Mesenchymal stem cell (in vitro differentiated cells and primary cell): ENCODE results near the gene PDGFC.

Experiments
- DNase-seq: peaks from one replicate; pipeline ENCODE4 v3.0.0-alpha.2; 2013
- H2AFZ ChIP-seq: one replicate; pipeline ENCODE4 v1.6.1; 2013; ENCODE audit warnings: low read depth, mild to moderate bottlenecking, control low read depth, inconsistent platforms, low read length, moderate library complexity
- H2AK5ac ChIP-seq: 2 replicates; pipeline ENCODE4 v1.6.1; 2013; ENCODE audit warnings: low read length, moderate library complexity, mild to moderate bottlenecking, inconsistent platforms; ENCODE audit not compliant: severe bottlenecking
- H2BK120ac ChIP-seq: one replicate; pipeline ENCODE4 v1.6.1; 2013; ENCODE audit warnings: low read depth, mild to moderate bottlenecking, inconsistent platforms, low read length, moderate library complexity
- H2BK12ac ChIP-seq, 2 experiments: one replicate each; pipeline ENCODE4 v1.6.1; 2013; ENCODE audit warnings: inconsistent platforms in 2 of 2, low read length in 2 of 2, mild to moderate bottlenecking in 2 of 2, moderate library complexity in 2 of 2, control low read depth in 1 of 2
- H2BK15ac ChIP-seq: one replicate; pipeline ENCODE4 v1.6.1; 2013; ENCODE audit warnings: mild to moderate bottlenecking, low read depth, inconsistent platforms; ENCODE audit not compliant: poor library complexity, severe bottlenecking
- H2BK5ac ChIP-seq: 2 replicates; pipeline ENCODE4 v1.6.1; 2013; ENCODE audit warnings: low read depth, mild to moderate bottlenecking, low read length, control low read depth, inconsistent platforms; ENCODE audit not compliant: poor library complexity, severe bottlenecking
- H3K14ac ChIP-seq, 2 experiments: one replicate each; pipeline ENCODE4 v1.6.1; 2013; ENCODE audit warnings: inconsistent platforms in 2 of 2, low read length in 2 of 2, control low read depth in 1 of 2, mild to moderate bottlenecking in 1 of 2, moderate library complexity in 1 of 2
- H3K18ac ChIP-seq, 2 experiments: one replicate each; pipeline ENCODE4 v1.6.1; 2013; ENCODE audit warnings: inconsistent platforms in 2 of 2, low read length in 2 of 2, control low read depth in 1 of 2, low read depth in 1 of 2, mild to moderate bottlenecking in 1 of 2
- H3K23ac ChIP-seq, 2 experiments: one replicate each; pipeline ENCODE4 v1.6.1; 2013; ENCODE audit warnings: inconsistent platforms in 2 of 2, low read length in 2 of 2, mild to moderate bottlenecking in 2 of 2, moderate library complexity in 2 of 2, control low read depth in 1 of 2
- H3K27ac ChIP-seq: 2 replicates; pipeline ENCODE4 v1.5.1; 2013; ENCODE audit warnings: mild to moderate bottlenecking, moderate library complexity, low read length, control low read depth, inconsistent platforms; ENCODE audit not compliant: poor library complexity, severe bottlenecking
- H3K27me3 ChIP-seq, 2 experiments: 2 replicates each; pipeline versions ENCODE4 v1.6.1 to v1.7.0; 2013; ENCODE audit warnings: low read length in 2 of 2, mild to moderate bottlenecking in 2 of 2, moderate library complexity in 2 of 2, control low read depth in 1 of 2, inconsistent platforms in 1 of 2; ENCODE audit not compliant: control insufficient read depth in 1 of 2, insufficient read depth in 1 of 2
- H3K36me3 ChIP-seq, 2 experiments: 2 replicates each; pipeline versions ENCODE4 v1.6.1 to v1.7.0; 2013; ENCODE audit warnings: low read length in 2 of 2, control low read depth in 1 of 2, inconsistent platforms in 1 of 2, low read depth in 1 of 2, mild to moderate bottlenecking in 1 of 2; ENCODE audit not compliant: insufficient read depth in 2 of 2, control insufficient read depth in 1 of 2
- H3K4ac ChIP-seq, 2 experiments: one replicate each; pipeline ENCODE4 v1.6.1; 2013; ENCODE audit warnings: inconsistent platforms in 2 of 2, low read length in 2 of 2, mild to moderate bottlenecking in 2 of 2, moderate library complexity in 2 of 2, control low read depth in 1 of 2, low read depth in 1 of 2
- H3K4me1 ChIP-seq: 2 replicates; pipeline ENCODE4 v1.6.1; 2013; ENCODE audit warnings: low read depth, low read length, control low read depth; ENCODE audit not compliant: control insufficient read depth, insufficient read depth
- H3K4me2 ChIP-seq: 2 replicates; pipeline ENCODE4 v1.6.1; 2013; ENCODE audit warnings: low read length, mild to moderate bottlenecking, inconsistent platforms; ENCODE audit not compliant: poor library complexity, severe bottlenecking
- H3K4me3 ChIP-seq, 2 experiments: 2 replicates each; pipeline versions ENCODE4 v1.5.1 to v1.7.0; 2013; ENCODE audit warnings: low read length in 2 of 2, mild to moderate bottlenecking in 2 of 2, control low read depth in 1 of 2, low read depth in 1 of 2; ENCODE audit not compliant: insufficient read depth in 1 of 2
- H3K79me1 ChIP-seq: replicated peaks from 2 replicates; pipeline ENCODE4 v1.6.1; 2013; ENCODE audit warnings: mild to moderate bottlenecking, control low read depth, low read length, inconsistent platforms; ENCODE audit not compliant: poor library complexity, severe bottlenecking
- H3K9ac ChIP-seq: 2 replicates; pipeline ENCODE4 v1.7.0; 2013; ENCODE audit warnings: mild to moderate bottlenecking, low read length, moderate library complexity
- H3K9me3 ChIP-seq: 2 replicates; pipeline ENCODE4 v1.7.0; 2013; ENCODE audit warnings: mild to moderate bottlenecking, low read length; ENCODE audit not compliant: control insufficient read depth
- H4K8ac ChIP-seq: one replicate; pipeline ENCODE4 v1.6.1; 2013; ENCODE audit warnings: inconsistent platforms, mild to moderate bottlenecking, low read length, moderate library complexity
- H4K91ac ChIP-seq: one replicate; pipeline ENCODE4 v1.6.1; 2013; ENCODE audit warnings: mild to moderate bottlenecking, low read length, inconsistent platforms
- WGBS: methylation state at CpG from one replicate; pipeline ENCODE4 v1.1.7; 2013; ENCODE audit warnings: mixed read lengths; 5-methylcytosine and 5-hydroxymethylcytosine counted together

PDGFC gene

DNA sequence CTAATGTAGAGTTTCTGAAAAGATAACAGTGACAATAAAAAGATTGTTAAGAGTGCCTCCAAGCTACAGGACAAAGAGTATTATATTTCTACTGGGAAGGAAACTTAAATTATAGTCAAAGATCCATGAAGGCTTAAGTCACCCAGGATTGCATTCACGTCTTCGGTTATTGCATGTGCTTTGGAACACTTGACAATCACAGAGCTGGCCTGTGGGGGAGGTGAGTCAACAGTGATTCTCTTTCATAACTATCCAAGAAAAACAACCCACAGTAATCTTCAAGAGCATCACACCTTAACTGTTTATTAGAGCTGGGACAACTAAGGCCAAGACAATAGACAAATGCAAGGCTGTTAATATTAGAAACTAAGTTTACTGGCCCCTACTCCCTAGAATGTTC is 40.3 kb downstream of the PDGFC start:
- 34% methylated on average over 2 of the region's 2 CpGs for WGBS
- Histone ChIP-seq H3K4me3 (no peak overlapping the region), H2BK12ac (no peak overlapping the region)

DNA sequence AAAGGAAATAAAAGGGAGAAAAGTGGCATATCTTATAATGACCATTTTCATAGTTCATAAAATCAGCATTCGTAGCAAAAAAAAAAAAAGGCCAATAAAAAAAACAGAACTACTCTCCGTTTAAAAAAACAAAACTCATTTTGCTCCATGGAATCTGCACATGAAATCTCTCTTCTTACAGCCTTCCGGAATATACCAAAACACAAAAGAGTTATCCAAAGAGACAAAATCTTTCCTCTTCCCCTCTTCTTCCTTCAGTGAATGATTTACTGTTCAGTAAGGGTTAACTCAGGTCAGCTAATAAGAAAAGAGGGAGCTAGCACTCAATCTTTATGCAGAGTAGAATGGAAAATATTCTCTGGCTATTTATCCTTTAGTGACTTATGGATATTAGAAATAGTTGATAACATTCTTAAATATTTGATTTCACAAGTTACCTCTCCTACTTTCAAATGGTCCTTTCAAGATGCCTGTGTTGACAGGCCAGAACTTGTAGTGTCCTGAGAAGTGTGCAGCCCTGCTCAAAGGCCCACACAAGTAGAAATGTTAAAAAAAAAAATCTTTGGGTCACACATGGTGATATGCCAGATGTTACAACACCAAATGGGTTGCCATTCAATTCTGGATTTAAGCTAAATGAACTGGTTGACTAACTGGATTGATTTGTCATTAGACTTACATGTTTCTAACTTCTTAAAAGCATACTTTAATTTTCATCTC is 42.1 kb downstream of the PDGFC start:
- Histone ChIP-seq H3K4ac (no peak overlapping the region), H2BK120ac (no peak overlapping the region), H2AK5ac (no peak overlapping the region), H3K27ac (no peak overlapping the region), H3K36me3 (peaks cover 6 to 10% of the 10 kb centered on the region in 2 experiments), H3K27me3 (no peaks in the 10 kb centered on the region), H4K91ac (no peak overlapping the region), H2BK15ac (no peak overlapping the region), H3K4me1 (no peaks in the 10 kb centered on the region), H3K4me2 (no peak overlapping the region), H3K4me3 (no peak overlapping the region), H2BK5ac (no peak overlapping the region), H3K23ac (no peak overlapping the region), H2BK12ac (no peak overlapping the region), H3K9me3 (no peaks in the 10 kb centered on the region), H2AFZ (no peak overlapping the region), H4K8ac (no peak overlapping the region), H3K79me1 (peaks cover 8% of the 10 kb centered on the region), H3K18ac (no peak overlapping the region), H3K14ac (no peak overlapping the region), H3K9ac (no peak overlapping the region)
- 79% methylated on average over 3 of the region's 3 CpGs for WGBS
- DNase-seq = no peak

More for the DNA sequence above, 40.3 kb downstream of the PDGFC start:
- H4K8ac ChIP-seq = no peak overlapping the region
- H3K4me1 ChIP-seq = peaks cover 3% of the 10 kb centered on the region
- no peak overlapping the region for H3K4me2 ChIP-seq
- H3K9ac ChIP-seq = peak overlapping the region; percentile 75
- no peaks in the 10 kb centered on the region for H3K27me3 ChIP-seq
- no peak overlapping the region for H2BK120ac ChIP-seq
- H3K79me1 ChIP-seq = peaks cover 5% of the 10 kb centered on the region
- peaks cover 4 to 5% of the 10 kb centered on the region in 2 experiments for H3K36me3 ChIP-seq
- H3K23ac ChIP-seq = no peak overlapping the region
- H2AFZ ChIP-seq = no peak overlapping the region
- no peak overlapping the region for H2BK5ac ChIP-seq
- no peak overlapping the region for H3K4ac ChIP-seq
- DNase-seq = peak; percentile 89
- H3K9me3 ChIP-seq = no peaks in the 10 kb centered on the region
- no peak overlapping the region for H3K14ac ChIP-seq
- no peak overlapping the region for H3K18ac ChIP-seq
- no peak overlapping the region for H2AK5ac ChIP-seq
- peak overlapping the region; percentile 27 for H3K27ac ChIP-seq
- no peak overlapping the region for H2BK15ac ChIP-seq
- H4K91ac ChIP-seq = no peak overlapping the region

DNA sequence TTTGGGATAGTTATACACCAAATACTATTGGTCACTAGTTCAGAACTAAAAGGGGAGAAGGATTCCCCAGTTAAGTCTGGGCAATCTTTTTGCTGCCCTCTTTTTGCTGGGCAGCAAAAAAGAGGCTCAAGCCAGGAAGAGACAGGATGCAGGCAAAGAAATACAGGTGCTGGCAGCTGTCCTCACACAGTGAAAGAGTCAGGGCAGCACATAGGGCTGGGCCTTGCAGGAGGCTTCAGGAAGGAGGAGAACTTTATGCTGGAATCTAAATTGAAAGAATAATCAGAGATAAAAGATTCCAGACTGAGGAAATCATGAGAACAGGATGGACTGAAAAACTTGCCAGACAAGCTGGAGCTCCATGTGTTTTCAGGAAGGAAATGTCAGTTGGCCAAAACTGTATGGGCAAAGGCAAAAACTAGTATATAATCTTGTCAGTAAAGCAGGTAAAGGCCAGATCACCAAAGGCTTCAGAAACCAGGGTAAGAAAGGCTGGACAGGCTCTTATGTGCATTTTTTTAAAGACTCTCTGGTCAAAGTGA is 46.8 kb downstream of the PDGFC start:
- no peak overlapping the region for H3K27ac ChIP-seq
- peaks cover 14% of the 10 kb centered on the region for H3K79me1 ChIP-seq
- no peak overlapping the region for H3K14ac ChIP-seq
- no peak overlapping the region for H3K4me2 ChIP-seq
- H4K8ac ChIP-seq = no peak overlapping the region
- H3K4ac ChIP-seq = no peak overlapping the region
- no peak overlapping the region for H2BK120ac ChIP-seq
- H3K23ac ChIP-seq = no peak overlapping the region
- no peak overlapping the region for H2BK5ac ChIP-seq
- no peak overlapping the region for H2BK15ac ChIP-seq
- H3K9me3 ChIP-seq = no peaks in the 10 kb centered on the region
- no peaks in the 10 kb centered on the region for H3K27me3 ChIP-seq
- H2AFZ ChIP-seq = no peak overlapping the region
- no peak overlapping the region for H3K18ac ChIP-seq
- H2BK12ac ChIP-seq = no peak overlapping the region
- no peaks in the 10 kb centered on the region for H3K4me1 ChIP-seq
- peaks cover 6 to 10% of the 10 kb centered on the region in 2 experiments for H3K36me3 ChIP-seq
- no peak overlapping the region for H3K4me3 ChIP-seq
- no peak for DNase-seq
- no peak overlapping the region for H4K91ac ChIP-seq
- H3K9ac ChIP-seq = no peak overlapping the region
- H2AK5ac ChIP-seq = no peak overlapping the region

DNA sequence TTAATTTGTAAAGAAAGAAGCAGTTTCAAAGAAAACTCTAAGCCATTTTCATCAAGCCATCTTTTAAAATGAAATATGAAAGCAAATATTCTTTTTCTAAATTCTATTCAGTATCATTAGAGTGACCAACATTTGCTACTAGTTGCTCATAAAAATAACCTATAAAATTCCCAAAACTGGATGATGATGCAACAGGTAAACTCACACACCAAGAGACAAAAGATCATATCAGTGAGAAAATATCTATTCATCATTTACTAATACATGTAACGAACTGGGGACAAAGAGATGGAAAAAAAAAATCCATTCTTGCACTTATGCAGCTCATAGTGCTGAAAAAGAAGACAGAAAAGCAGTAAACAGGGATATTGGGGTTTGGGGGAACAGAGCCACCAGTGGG is 48.1 kb downstream of the PDGFC start:
- 88% methylated on average over 1 of the region's 1 CpG for WGBS
- Histone ChIP-seq H3K18ac (no peak overlapping the region), H3K14ac (no peak overlapping the region), H3K4me1 (no peaks in the 10 kb centered on the region), H2AK5ac (no peak overlapping the region), H2BK5ac (no peak overlapping the region), H3K4me2 (no peak overlapping the region), H3K9ac (no peak overlapping the region), H3K79me1 (peaks cover 16% of the 10 kb centered on the region), H4K8ac (no peak overlapping the region), H3K36me3 (peaks cover 6 to 10% of the 10 kb centered on the region in 2 experiments), H4K91ac (no peak overlapping the region), H3K23ac (no peak overlapping the region), H3K4ac (no peak overlapping the region), H3K27ac (no peak overlapping the region), H2BK12ac (no peak overlapping the region), H2BK15ac (no peak overlapping the region), H3K27me3 (no peaks in the 10 kb centered on the region), H3K9me3 (no peaks in the 10 kb centered on the region), H2AFZ (no peak overlapping the region), H2BK120ac (no peak overlapping the region), H3K4me3 (no peak overlapping the region)
- DNase-seq = no peak
